GM12878 (cell line): ENCODE results near the gene PPP1R3E. TPM values are rescaled to one million over a fixed set of nuclear protein-coding genes. Genes with fewer than 3 reads are reported as not detected.

Source experiments
- ATAC-seq: fragments of 200-7000 bp; cut with Tn5 transposase; 3 replicates; pipeline ENCODE4 v1.9.1; 2020; ENCODE audit warnings: mild to moderate bottlenecking, moderate library complexity
- BruUV-seq: library from RNA; stranded (reverse); fragments of 400-500 nt; replicated peaks from 2 replicates; lab custom pipeline; 2021; lab: Mats Ljungman, UMichigan
- CTCF ChIA-PET: fragments of 300-600 bp; sonication (Branson Sonifier 250); formaldehyde crosslinking; extraction: SDS; loops from one replicate; lab custom pipeline; 2021; ENCODE audit warnings: inconsistent platforms; lab: Yijun Ruan, JAX
- POLR2A ChIA-PET: fragments of 350-600 bp; formaldehyde crosslinking; extraction: SDS; loops from one replicate; lab custom pipeline; 2021; ENCODE audit warnings: inconsistent platforms; lab: Charles Lee
- RAD21 ChIA-PET: fragments of 300-600 bp; sonication (Branson Sonifier 250); formaldehyde crosslinking; loops from one replicate; lab custom pipeline; 2023; ENCODE audit warnings: antibody characterized with exemption; ENCODE audit not compliant: unreplicated experiment; lab: Charles Lee
- SMC1A ChIA-PET: fragments of 300-600 bp; sonication (Branson Sonifier 250); formaldehyde crosslinking; loops from one replicate; lab custom pipeline; 2023; ENCODE audit not compliant: unreplicated experiment, uncharacterized antibody; lab: Charles Lee
- DNase-seq: peaks from one replicate; pipeline ENCODE4 v3.0.0-alpha.2; 2011; ENCODE audit warnings: low read depth, low spot score
- FAIRE-seq: peaks from 3 replicates; lab custom pipeline; 2011; peaks lifted over from hg19 to GRCh38; lab: Jason Lieb, UNC
- H2AFZ ChIP-seq: 2 replicates; pipeline ENCODE4 v1.6.0; 2011; ENCODE audit warnings: low read depth, low read length, control low read depth; ENCODE audit not compliant: control insufficient read depth
- H3K27ac ChIP-seq: 2 replicates; pipeline ENCODE4 v1.5.1; 2011; ENCODE audit warnings: control low read depth; ENCODE audit not compliant: control insufficient read depth, insufficient read depth
- H3K27me3 ChIP-seq, 2 experiments: replicated peaks in 1 of 2; 2 replicates each; pipeline versions ENCODE4 v1.6.0 to v1.6.1; 2011; ENCODE audit warnings: low read length in 1 of 2; ENCODE audit not compliant: control insufficient read depth in 2 of 2, insufficient read depth in 2 of 2
- H3K36me3 ChIP-seq, 2 experiments: 2 replicates each; pipeline ENCODE4 v1.5.1; 2011; ENCODE audit warnings: low read length in 1 of 2; ENCODE audit not compliant: control insufficient read depth in 2 of 2, insufficient read depth in 2 of 2
- H3K4me1 ChIP-seq: 2 replicates; pipeline ENCODE4 v1.6.1; 2011; ENCODE audit warnings: mild to moderate bottlenecking, low read length, moderate library complexity, mixed read lengths; ENCODE audit not compliant: control insufficient read depth, insufficient read depth
- H3K4me2 ChIP-seq: 2 replicates; pipeline ENCODE4 v1.6.0; 2011; ENCODE audit warnings: control low read depth; ENCODE audit not compliant: control insufficient read depth, insufficient read depth
- H3K4me3 ChIP-seq: fragments of 200-600 bp; sonication (generic); 2 replicates; pipeline ENCODE4 v1.5.1; 2016
- H3K79me2 ChIP-seq: 2 replicates; pipeline ENCODE4 v1.6.0; 2011; ENCODE audit warnings: low read length; ENCODE audit not compliant: control insufficient read depth, insufficient read depth
- H3K9ac ChIP-seq: 2 replicates; pipeline ENCODE4 v1.8.0; 2011; ENCODE audit warnings: low read length, control low read depth, mixed read lengths; ENCODE audit not compliant: control insufficient read depth, insufficient read depth
- H3K9me3 ChIP-seq: replicated peaks from 3 replicates; pipeline ENCODE4 v1.5.1; 2011; ENCODE audit warnings: mild to moderate bottlenecking, low read length; ENCODE audit not compliant: control insufficient read depth, insufficient read depth
- H4K20me1 ChIP-seq: 2 replicates; pipeline ENCODE4 v1.6.0; 2011; ENCODE audit not compliant: control insufficient read depth, insufficient read depth
- ATF3 ChIP-seq: IDR thresholded peaks from 2 replicates; pipeline ENCODE4 v1.6.1; 2011; ENCODE audit warnings: low read depth, mild to moderate bottlenecking, low read length, moderate library complexity, borderline replicate concordance; ENCODE audit errors: extremely low read depth
- BHLHE40 ChIP-seq, 2 experiments: fragments of 450-650 bp in 1 of 2; IDR thresholded peaks; 2 replicates each; pipeline ENCODE4 v1.6.1; 2011 to 2017; ENCODE audit warnings: low read depth in 2 of 2, borderline replicate concordance in 1 of 2, improper control_type of control experiment in 1 of 2, low read length in 1 of 2, mild to moderate bottlenecking in 1 of 2
- BRCA1 ChIP-seq: IDR thresholded peaks from 2 replicates; pipeline ENCODE4 v1.6.1; 2011; ENCODE audit warnings: low read depth, low read length, improper control_type of control experiment
- CEBPB ChIP-seq, 2 experiments: fragments of 150-350 bp in 1 of 2; IDR thresholded peaks; 2 replicates each; pipeline ENCODE4 v1.6.1; 2012 to 2014; ENCODE audit warnings: low read depth in 2 of 2, low read length in 2 of 2, borderline replicate concordance in 1 of 2, inconsistent platforms in 1 of 2
- CREB1 ChIP-seq: IDR thresholded peaks from 2 replicates; pipeline ENCODE4 v1.6.1; 2012; ENCODE audit warnings: low read depth, mild to moderate bottlenecking, inconsistent platforms
- IRF5 ChIP-seq: fragments of 450-650 bp; IDR thresholded peaks from 2 replicates; pipeline ENCODE4 v1.6.1; 2017; ENCODE audit warnings: borderline replicate concordance
- MXI1 ChIP-seq: fragments of 150-350 bp; IDR thresholded peaks from 2 replicates; pipeline ENCODE4 v1.6.1; 2011; ENCODE audit warnings: low read depth, mild to moderate bottlenecking, inconsistent platforms, low read length, improper control_type of control experiment
- NR2C1 ChIP-seq: fragments of 450-650 bp; IDR thresholded peaks from 2 replicates; pipeline ENCODE4 v1.6.1; 2017; ENCODE audit warnings: antibody characterized with exemption, mild to moderate bottlenecking, moderate library complexity
- SIN3A ChIP-seq: IDR thresholded peaks from 2 replicates; pipeline ENCODE4 v1.6.1; 2012; ENCODE audit warnings: low read depth, low read length, improper control_type of control experiment
- SP1 ChIP-seq: IDR thresholded peaks from one replicate; pipeline ENCODE4 v1.6.1; 2011; ENCODE audit warnings: low read depth, low read length
- SUPT20H ChIP-seq: IDR thresholded peaks from 2 replicates; pipeline ENCODE4 v1.6.1; 2011; ENCODE audit warnings: low read depth, mild to moderate bottlenecking, low read length, moderate library complexity, borderline replicate concordance; ENCODE audit not compliant: control insufficient read depth
- ZSCAN29 ChIP-seq: fragments of 450-650 bp; IDR thresholded peaks from 2 replicates; pipeline ENCODE4 v1.6.1; 2017; ENCODE audit warnings: mild to moderate bottlenecking, moderate library complexity
- WGBS: methylation state at CpG from one replicate; pipeline ENCODE4 v1.1.6; 2016; ENCODE audit warnings: low lambda C conversion rate; ENCODE audit not compliant: insufficient replicate concordance, insufficient coverage; ENCODE audit errors: missing lambda C conversion rate; 5-methylcytosine and 5-hydroxymethylcytosine counted together
- in situ Hi-C: fragments of 300-500 bp; cut with MboI; formaldehyde crosslinking; loops from 9 replicates; pipeline ENCODE4 v1.14.3; 2018; ENCODE audit warnings: mixed read lengths
- intact Hi-C: fragments of 100-400 bp; cut with micrococcal nuclease; formaldehyde crosslinking; loops from one replicate; pipeline ENCODE4 v1.14.2; 2022; ENCODE audit not compliant: unreplicated experiment
- polyA plus RNA-seq, 11 experiments: library from polyadenylated mRNA; depleted of rRNA in 4 of 11; unstranded in 6 of 11; stranded (reverse) in 5 of 11; fragments of >200 nt; fragmentation: Nextera tagmentation in 4 of 11; fragmentation: Illumina TruSeq in 1 of 11; extraction: Ambion mirVana in 4 of 11; extraction: Trizol in 1 of 11; gene quantifications; 1 replicate in 1 of 11; 2 replicates in 10 of 11; pipeline versions ENCODE4 v1.2.1 to v1.2.3, GENCODE V29; 2011 to 2016; ENCODE audit warnings: inconsistent platforms in 2 of 11, missing spikeins in 2 of 11, low read depth in 1 of 11
- total RNA-seq, 4 experiments: library from RNA; depleted of rRNA in 3 of 4; stranded (reverse); fragments of >200 nt in 3 of 4; fragmentation: Illumina TruSeq in 1 of 4; extraction: Trizol in 1 of 4; gene quantifications; 2 replicates each; pipeline versions ENCODE4 v1.2.1 to v1.2.3, GENCODE V29; 2013 to 2021

The PPP1R3E gene
- total and polyA plus RNA-seq, 10 of the 15 experiments (the other 5 are each of a cell fraction or from before 2014, with no cell fraction given): 4.6 to 26.4 (median 7.1) TPM

- intact Hi-C loops (no loop called here), in situ Hi-C loops (no loop called here)
- Histone ChIP-seq H3K36me3 (no peaks in the 10 kb centered on the region), H3K9me3 (no peaks in the 10 kb centered on the region), H3K79me2 (no peaks in the 10 kb centered on the region), H2AFZ (no peak overlapping the region), H4K20me1 (no peaks in the 10 kb centered on the region), H3K4me3 (no peak overlapping the region), H3K4me1 (no peaks in the 10 kb centered on the region), H3K27ac (no peak overlapping the region), H3K4me2 (no peak overlapping the region), H3K9ac (no peak overlapping the region), H3K27me3 (no peaks in the 10 kb centered on the region)
- 10% methylated on average over 3 of the region's 3 CpGs for WGBS
- no peak for DNase-seq
- FAIRE-seq: no peak
- no TSS peak for BruUV-seq
- ChIA-PET POLR2A (no interaction called here), SMC1A (no interaction called here), RAD21 (no interaction called here), CTCF (no interaction called here)
- no peak for ATAC-seq
- TF ChIP-seq CEBPB (IDR thresholded peaks at IDR 0.05; ENCODE audit: borderline replicate concordance in 1 of 2, low read depth in 2 of 2, low read length in 2 of 2): no peak
- TF ChIP-seq SUPT20H: no peak
- no peak for TF ChIP-seq SP1
- TF ChIP-seq BRCA1: no peak
- no peak for TF ChIP-seq IRF5
- no peak for TF ChIP-seq BHLHE40 (IDR thresholded peaks at IDR 0.05; ENCODE audit: borderline replicate concordance in 1 of 2, low read depth in 2 of 2, low read length in 1 of 2)
- no peak for TF ChIP-seq CREB1
- TF ChIP-seq SIN3A: no peak
- no peak for TF ChIP-seq NR2C1
- no peak for TF ChIP-seq ZSCAN29
- no peak for TF ChIP-seq ATF3
- TF ChIP-seq MXI1: no peak
Measured at GRCh38 chr14:23252006-23252405, 50.7 kb downstream of the PPP1R3E start.
